SW 1271 (cell line): ENCODE results near the gene APOL1.
"Not testable (repeated sequence)": the region's sequence is repeated elsewhere in the genome, so short reads cannot be mapped to it uniquely, and the experiment has no call there.

Experiments
- DNase-seq, 2 experiments: peaks; one replicate each; lab custom pipeline; 2025; lab: John Stamatoyannopoulos, UW

APOL1 gene, protein sequence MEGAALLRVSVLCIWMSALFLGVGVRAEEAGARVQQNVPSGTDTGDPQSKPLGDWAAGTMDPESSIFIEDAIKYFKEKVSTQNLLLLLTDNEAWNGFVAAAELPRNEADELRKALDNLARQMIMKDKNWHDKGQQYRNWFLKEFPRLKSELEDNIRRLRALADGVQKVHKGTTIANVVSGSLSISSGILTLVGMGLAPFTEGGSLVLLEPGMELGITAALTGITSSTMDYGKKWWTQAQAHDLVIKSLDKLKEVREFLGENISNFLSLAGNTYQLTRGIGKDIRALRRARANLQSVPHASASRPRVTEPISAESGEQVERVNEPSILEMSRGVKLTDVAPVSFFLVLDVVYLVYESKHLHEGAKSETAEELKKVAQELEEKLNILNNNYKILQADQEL

GRCh38 chr22:36252754-36253522 is at the start of gene APOL1:
APOL1 (plus strand) TSS chr22:36253133; CDS start chr22:36254956, 1,823 bp downstream.
- DNase-seq: no peak

DNA sequence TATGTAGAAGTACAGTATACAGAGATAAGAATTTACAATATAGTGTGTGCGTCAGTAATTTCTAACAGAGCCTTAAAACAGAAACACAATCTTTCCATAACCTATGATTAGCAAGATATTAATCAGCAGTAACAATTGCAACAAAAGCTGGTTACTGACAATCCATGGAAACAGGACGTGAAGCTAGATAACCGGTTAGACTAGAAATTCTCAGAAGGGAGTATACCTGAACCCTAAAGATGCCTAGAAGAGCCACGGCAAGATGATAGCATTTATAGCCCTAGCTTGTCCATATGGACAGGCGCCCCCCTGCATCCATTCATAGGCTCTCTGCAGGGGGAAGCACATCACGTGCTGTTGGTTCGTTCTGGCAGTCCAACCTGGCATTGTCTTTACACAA is 49.5 kb upstream of the APOL1 start:
- not testable (repeated sequence) for DNase-seq

DNA sequence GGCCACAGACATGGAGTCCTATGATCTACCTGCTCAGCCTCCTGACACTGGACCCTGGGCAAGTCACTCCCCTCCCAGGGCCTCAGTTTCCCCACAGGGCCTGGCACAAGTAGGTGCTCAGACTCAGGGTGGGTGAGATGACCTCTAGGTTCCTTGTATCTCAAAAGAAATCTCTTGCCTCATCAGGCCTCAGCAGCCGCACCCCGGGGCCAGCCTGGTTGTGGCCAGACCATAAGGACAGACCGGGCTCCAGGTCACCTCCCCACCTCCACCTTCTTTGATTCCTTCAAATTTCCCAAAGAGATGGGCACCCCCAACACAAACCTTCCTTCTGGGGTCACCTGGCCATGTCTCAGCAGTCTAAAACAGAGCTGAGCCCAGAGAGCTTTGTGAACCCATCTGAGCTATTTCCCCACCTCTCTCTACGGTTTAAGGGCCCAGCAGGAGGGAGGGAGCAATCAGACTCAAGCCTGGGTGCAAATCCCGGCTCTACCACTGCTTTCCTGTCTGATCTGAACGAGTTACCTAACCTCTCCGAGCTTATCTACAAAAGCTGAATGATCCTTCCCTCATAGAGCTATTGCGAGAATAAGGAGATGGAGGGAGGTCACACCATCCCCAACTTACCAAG is 48.8 kb upstream of the APOL1 start:
- DNase-seq: no peak

DNA sequence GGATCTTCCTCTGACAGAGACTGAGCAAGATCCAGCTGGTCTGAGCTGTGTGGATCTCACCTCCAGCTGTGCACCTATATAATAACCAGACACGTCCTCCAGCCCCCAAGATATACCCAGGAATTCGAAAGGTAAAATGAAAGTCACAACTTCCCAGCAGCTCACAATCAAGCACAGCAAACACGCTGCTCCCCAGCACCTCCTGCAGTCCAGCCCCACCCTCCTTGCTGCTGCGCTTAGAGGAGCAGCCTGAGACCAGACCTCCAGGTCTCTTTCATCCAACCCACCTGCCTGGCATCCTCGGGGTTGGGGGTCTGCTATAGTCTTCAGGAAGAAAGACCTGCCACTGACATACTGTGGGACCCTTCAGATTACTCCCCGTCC is 48.3 kb upstream of the APOL1 start:
- DNase-seq: no peak

DNA sequence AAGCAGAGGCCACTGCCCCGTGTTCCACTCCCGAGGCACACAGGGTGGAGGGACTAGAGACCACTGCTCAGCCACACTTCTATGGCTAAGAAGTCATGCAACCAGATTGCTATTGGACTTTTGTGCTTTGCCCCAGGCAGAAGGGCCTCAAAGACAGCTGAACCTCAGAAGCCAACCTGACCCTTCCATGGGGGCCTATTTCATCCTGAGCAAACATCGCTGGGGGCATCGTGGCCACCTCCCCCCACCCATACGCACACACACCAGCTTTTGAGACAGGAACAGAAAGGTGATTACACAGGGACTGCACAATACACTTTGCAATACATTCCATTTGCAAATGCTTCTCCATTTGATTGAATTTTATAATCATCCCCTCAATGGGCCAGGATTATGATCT is 47.4 kb upstream of the APOL1 start:
- DNase-seq: not testable (repeated sequence)

GRCh38 chr22:36206255-36206654 is 46.7 kb upstream of the APOL1 start:
- DNase-seq: no peak

DNA sequence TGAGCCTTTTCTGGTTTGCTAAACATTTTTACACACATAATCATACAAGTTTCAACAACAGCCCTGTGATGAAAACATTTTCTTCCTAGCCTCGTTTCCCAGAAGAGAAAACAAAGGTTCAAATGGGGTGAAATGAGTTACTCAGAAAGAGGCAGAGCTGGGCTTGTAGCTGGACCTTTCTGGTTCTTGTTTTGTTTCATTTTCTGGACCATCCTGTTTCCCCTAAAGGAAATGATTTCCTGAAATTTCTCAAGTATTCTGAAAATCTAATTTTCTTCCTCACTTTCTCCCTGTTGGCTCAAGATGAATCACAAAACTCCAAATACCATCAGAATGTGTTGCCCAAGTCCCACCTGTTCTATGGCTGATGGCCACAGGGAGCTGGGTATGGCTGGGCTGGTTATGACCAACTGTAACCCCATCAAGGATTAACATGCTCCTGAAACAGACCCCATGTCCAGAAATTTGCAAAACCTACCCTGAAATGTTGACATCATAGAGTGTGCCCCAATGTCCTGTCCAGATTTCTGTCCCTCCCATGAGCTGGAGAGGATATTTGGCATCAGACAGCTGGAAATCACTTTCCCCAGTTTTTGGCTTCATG is 44.7 kb upstream of the APOL1 start:
- DNase-seq: no peak

DNA sequence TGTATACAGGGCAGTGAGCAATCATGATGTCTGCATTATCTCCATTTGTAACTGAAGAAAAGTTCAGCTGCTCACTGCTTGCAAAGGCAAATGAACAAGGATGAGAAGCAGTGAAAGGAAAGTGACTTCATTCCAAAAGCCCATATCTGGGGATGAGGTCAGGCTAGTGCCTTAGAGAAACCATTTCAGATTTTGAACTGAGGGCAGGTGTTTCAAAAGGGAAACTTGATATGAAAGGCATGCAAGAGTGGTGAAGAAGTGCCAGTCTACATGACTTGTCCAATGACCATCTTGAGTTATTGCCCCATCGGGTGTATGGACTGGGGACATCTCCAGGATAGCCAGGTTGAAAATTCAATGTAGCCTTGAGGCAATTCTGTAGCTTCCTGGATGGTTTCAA is 44.0 kb upstream of the APOL1 start:
- DNase-seq: no peak

DNA sequence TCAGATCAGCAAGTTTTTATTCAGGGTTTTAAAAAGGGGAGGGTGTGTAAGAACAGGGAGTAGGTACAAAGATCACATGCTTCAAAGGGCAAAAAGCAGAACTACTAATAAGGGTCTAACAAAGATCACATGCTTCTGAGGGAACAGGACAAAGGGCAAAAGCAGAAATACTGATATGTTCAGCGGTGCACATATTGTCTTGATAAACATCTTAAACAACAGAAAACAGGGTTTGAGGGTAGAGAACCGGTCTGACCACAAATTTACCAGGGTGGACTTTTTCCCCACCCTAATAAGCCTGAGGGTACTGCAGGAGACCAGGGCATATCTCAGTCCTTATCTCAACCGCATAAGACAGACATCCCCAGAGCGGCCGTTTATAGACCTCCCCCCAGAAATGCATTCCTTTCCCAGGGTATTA is 43.4 kb upstream of the APOL1 start:
- not testable (repeated sequence) for DNase-seq

DNA sequence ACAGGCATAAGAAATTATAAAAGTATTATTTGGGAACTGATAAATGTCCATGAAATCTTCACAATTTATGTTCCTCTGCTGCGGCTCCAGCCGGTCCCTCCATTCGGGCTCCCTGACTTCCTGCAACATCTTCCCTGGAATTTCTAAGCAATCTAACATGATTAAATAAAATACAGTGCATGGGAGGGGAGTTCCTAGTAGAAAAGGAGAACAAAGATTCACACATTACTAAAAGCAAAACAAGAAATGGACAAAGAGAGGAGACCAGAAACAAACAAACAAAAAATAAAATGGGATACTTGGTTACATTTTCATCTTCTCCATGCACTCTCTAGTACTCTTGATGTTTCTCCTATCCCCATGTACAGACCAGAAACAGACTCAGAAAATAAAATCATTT is 42.7 kb upstream of the APOL1 start:
- DNase-seq: no peak

- DNase-seq: no peak
Measured at GRCh38 chr22:36211237-36211861, 41.6 kb upstream of the APOL1 start.

DNA sequence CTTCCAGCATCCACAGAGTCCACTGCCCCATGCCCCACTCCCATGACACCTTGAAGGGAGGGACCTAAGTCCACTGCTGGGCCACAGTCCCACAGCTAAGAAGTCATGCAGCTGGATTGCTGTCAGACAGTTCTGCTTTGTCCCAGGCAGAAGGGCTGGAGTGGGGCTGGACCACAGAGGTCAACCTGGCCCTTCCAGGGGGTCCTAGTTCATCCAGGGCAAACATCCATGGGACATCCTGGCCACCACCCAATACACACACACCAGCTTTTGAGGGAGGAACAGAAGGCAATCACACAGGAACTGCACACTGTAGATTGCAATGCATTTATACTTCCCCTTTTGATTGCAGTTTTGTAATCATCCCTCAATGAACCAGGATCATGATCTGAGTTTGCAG is 40.0 kb upstream of the APOL1 start:
- DNase-seq: no peak

- DNase-seq: no peak
Measured at GRCh38 chr22:36213586-36213985, 39.3 kb upstream of the APOL1 start.

GRCh38 chr22:36215981-36216380 is 37.0 kb upstream of the APOL1 start:
- DNase-seq: no peak

- no peak for DNase-seq
Measured at GRCh38 chr22:36218648-36219193, 34.2 kb upstream of the APOL1 start.

GRCh38 chr22:36220451-36220921 is 32.4 kb upstream of the APOL1 start:
- DNase-seq: no peak

GRCh38 chr22:36221799-36222751 is 30.9 kb upstream of the APOL1 start:
- no peak for DNase-seq

DNA sequence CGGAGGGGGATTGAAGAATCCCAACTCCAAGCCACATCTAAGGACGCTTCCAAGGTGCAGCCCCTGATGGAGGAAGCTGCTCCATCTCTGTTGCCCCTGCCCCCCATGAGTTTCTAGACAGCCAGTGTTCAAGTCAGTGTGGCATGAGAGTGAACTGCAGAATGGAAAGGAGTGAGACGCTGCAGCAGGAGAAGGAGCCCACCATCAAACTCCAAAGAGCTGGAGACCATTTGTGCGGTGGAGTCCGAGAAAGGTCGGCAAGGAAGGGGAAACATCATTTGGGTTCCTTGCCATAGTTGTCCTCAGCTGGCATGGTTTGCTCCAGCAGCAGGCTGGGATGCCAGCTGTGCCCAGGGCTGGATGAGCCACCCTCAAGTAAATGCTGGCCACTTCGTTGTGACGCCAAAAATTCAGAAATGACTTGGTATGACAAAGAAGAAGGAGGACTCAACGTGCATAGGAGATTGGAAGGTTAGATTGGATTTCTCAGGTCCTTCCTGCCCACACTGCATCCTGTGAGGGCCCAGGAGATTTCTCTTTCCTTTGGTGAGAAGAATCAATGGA is 30.0 kb upstream of the APOL1 start:
- no peak for DNase-seq

GRCh38 chr22:36223504-36223903 is 29.4 kb upstream of the APOL1 start:
- DNase-seq: no peak

DNA sequence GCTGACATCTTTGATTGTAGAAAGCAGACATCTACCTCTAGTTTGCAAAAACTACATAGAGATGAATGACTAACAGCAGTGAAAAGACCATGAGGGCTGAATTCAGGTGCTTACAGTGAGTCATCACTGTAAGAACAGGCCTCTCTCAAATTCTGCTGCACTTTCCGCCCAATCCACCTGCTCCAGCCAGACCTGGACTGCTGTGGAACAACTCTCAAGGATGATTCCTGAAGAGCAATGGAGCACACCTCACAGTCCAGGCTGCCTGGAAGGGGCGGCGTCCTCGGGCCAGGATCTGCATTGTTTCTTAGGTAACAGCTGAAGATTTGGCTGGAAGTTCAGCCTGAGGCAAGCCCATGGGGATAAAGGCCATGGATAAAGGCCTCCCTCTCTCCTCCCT is 28.7 kb upstream of the APOL1 start:
- DNase-seq: no peak
